SK-N-SH (cell line): ENCODE results near the gene SCN3A. TPM values are rescaled to one million over a fixed set of nuclear protein-coding genes. Genes with fewer than 3 reads are reported as not detected.

Experiments used
- CTCF ChIA-PET: fragments of 300-600, 350-600 bp; formaldehyde crosslinking; extraction: SDS; loops from one replicate; lab custom pipeline; 2021; lab: Yijun Ruan, JAX
- POLR2A ChIA-PET: fragments of 350-600 bp; sonication (Branson Sonifier 250); formaldehyde crosslinking; extraction: SDS; loops from one replicate; lab custom pipeline; 2020; ENCODE audit warnings: antibody characterized with exemption, inconsistent platforms; lab: Yijun Ruan, JAX
- DNase-seq: peaks from one replicate; pipeline ENCODE4 v3.0.0; 2012
- H2AFZ ChIP-seq: fragments of 200-600 bp; sonication (generic); 2 replicates; pipeline ENCODE4 v1.8.1; 2016; ENCODE audit warnings: antibody characterized with exemption, mild to moderate bottlenecking, low read depth
- H3F3A ChIP-seq: fragments of 200-600 bp; sonication (generic); replicated peaks from 2 replicates; pipeline ENCODE3; 2016; ENCODE audit warnings: antibody characterized with exemption, mild to moderate bottlenecking; ENCODE audit not compliant: insufficient read depth
- H3K27ac ChIP-seq, 2 experiments: fragments of 200-500 bp in 1 of 2; fragments of 200-600 bp in 1 of 2; sonication (Bioruptor generic) in 1 of 2; sonication (generic), shearing (Covaris generic) in 1 of 2; 2 replicates each; pipeline versions ENCODE4 v1.5.1 to v1.6.1; 2014 to 2016; ENCODE audit warnings: low read depth in 2 of 2, inconsistent platforms in 1 of 2, low read length in 1 of 2, mild to moderate bottlenecking in 1 of 2, mixed read lengths in 1 of 2
- H3K27me3 ChIP-seq: fragments of 200-600 bp; sonication (generic), shearing (Covaris generic); 2 replicates; pipeline ENCODE4 v1.6.1; 2016; ENCODE audit warnings: mixed run types; ENCODE audit not compliant: insufficient read depth
- H3K36me3 ChIP-seq, 2 experiments: fragments of 200-500 bp in 1 of 2; fragments of 200-600 bp in 1 of 2; sonication (Bioruptor generic) in 1 of 2; sonication (generic) in 1 of 2; replicated peaks in 1 of 2; 2 replicates each; pipeline versions ENCODE3 to v1.5.1; 2014 to 2016; ENCODE audit warnings: low read length in 1 of 2, mild to moderate bottlenecking in 1 of 2; ENCODE audit not compliant: insufficient read depth in 2 of 2, control insufficient read depth in 1 of 2
- H3K4me1 ChIP-seq, 2 experiments: fragments of 200-500 bp in 1 of 2; fragments of 200-600 bp in 1 of 2; sonication (Bioruptor generic) in 1 of 2; sonication (generic), shearing (Covaris generic) in 1 of 2; 2 replicates each; pipeline versions ENCODE4 v1.5.1 to v1.6.1; 2014 to 2016; ENCODE audit warnings: low read depth in 1 of 2, low read length in 1 of 2, mixed run types in 1 of 2; ENCODE audit not compliant: insufficient read depth in 2 of 2, control insufficient read depth in 1 of 2
- H3K4me2 ChIP-seq: fragments of 200-600 bp; sonication (generic), shearing (Covaris generic); 2 replicates; pipeline ENCODE4 v1.6.1; 2017; ENCODE audit warnings: mixed run types
- H3K4me3 ChIP-seq, 2 experiments: fragments of 200-500 bp in 1 of 2; fragments of 200-600 bp in 1 of 2; sonication (Bioruptor generic) in 1 of 2; sonication (generic), shearing (Covaris generic) in 1 of 2; 2 replicates each; pipeline versions ENCODE4 v1.5.1 to v1.8.1; 2014 to 2016; ENCODE audit warnings: low read depth in 2 of 2, inconsistent platforms in 1 of 2, low read length in 1 of 2, mild to moderate bottlenecking in 1 of 2, mixed read lengths in 1 of 2, moderate library complexity in 1 of 2
- H3K79me2 ChIP-seq: fragments of 200-600 bp; sonication (generic); 2 replicates; pipeline ENCODE4 v1.8.1; 2017; ENCODE audit warnings: mild to moderate bottlenecking; ENCODE audit not compliant: insufficient read depth
- H3K9ac ChIP-seq: fragments of 200-600 bp; sonication (generic); 2 replicates; pipeline ENCODE4 v1.6.1; 2017; ENCODE audit warnings: mixed run types
- H3K9me2 ChIP-seq: fragments of 200-600 bp; sonication (generic); 2 replicates; pipeline ENCODE4 v1.6.1; 2017; ENCODE audit warnings: mixed run types
- H3K9me3 ChIP-seq: fragments of 200-600 bp; sonication (generic); 2 replicates; pipeline ENCODE4 v1.6.1; 2017; ENCODE audit warnings: mixed run types, mild to moderate bottlenecking, moderate library complexity
- H4K20me1 ChIP-seq: fragments of 200-600 bp; sonication (generic); 2 replicates; pipeline ENCODE4 v1.6.1; 2017; ENCODE audit warnings: mild to moderate bottlenecking, mixed run types; ENCODE audit not compliant: insufficient read depth
- ELF1 ChIP-seq: IDR thresholded peaks from 2 replicates; pipeline ENCODE4 v1.4.0; 2012
- EP300 ChIP-seq, 2 experiments: IDR thresholded peaks; 2 replicates each; pipeline versions ENCODE4 v1.4.0 to v1.6.1; 2012; ENCODE audit warnings: borderline replicate concordance in 1 of 2, low read depth in 1 of 2, low read length in 1 of 2
- GABPA ChIP-seq: IDR thresholded peaks from 2 replicates; pipeline ENCODE4 v1.4.0; 2012; ENCODE audit warnings: low read depth, mild to moderate bottlenecking
- MXI1 ChIP-seq: IDR thresholded peaks from 2 replicates; pipeline ENCODE4 v1.6.1; 2012; ENCODE audit warnings: mild to moderate bottlenecking, low read depth, low read length, improper control_type of control experiment
- NRF1 ChIP-seq: IDR thresholded peaks from 2 replicates; pipeline ENCODE4 v1.6.1; 2012; ENCODE audit warnings: low read depth, mild to moderate bottlenecking, low read length
- POLR2AphosphoS5 ChIP-seq: IDR thresholded peaks from 2 replicates; pipeline ENCODE4 v1.6.1; 2012; ENCODE audit warnings: low read depth, low read length
- RFX5 ChIP-seq: IDR thresholded peaks from 2 replicates; pipeline ENCODE4 v1.6.1; 2012; ENCODE audit warnings: mild to moderate bottlenecking, improper control_type of control experiment, low read length
- SIN3A ChIP-seq: IDR thresholded peaks from 2 replicates; pipeline ENCODE4 v1.6.1; 2012; ENCODE audit warnings: low read depth, mild to moderate bottlenecking, low read length, moderate library complexity, borderline replicate concordance
- WGBS: methylation state at CpG from one replicate; pipeline ENCODE4 v1.1.6; 2017; ENCODE audit warnings: low lambda C conversion rate; 5-methylcytosine and 5-hydroxymethylcytosine counted together
- polyA plus RNA-seq, 3 experiments: library from polyadenylated mRNA; depleted of rRNA; stranded (reverse); fragments of >200 nt; gene quantifications; 2 replicates each; pipeline ENCODE4 v1.2.3, GENCODE V29; 2012
- TF ChIP-seq, protein P1 (sequence below): fragments of 150-350 bp; IDR thresholded peaks from 2 replicates; pipeline ENCODE4 v1.6.1; 2017; ENCODE audit warnings: antibody characterized with exemption, low read length, low read depth, borderline replicate concordance
- TF ChIP-seq, protein P2 (sequence below): IDR thresholded peaks from 2 replicates; pipeline ENCODE4 v1.4.0; 2012; ENCODE audit warnings: low read depth
- TF ChIP-seq, protein P3 (sequence below): fragments of 200-600 bp; sonication (generic); IDR thresholded peaks from 2 replicates; pipeline ENCODE4 v1.6.1; 2017; ENCODE audit warnings: antibody characterized with exemption, mild to moderate bottlenecking, moderate library complexity
- TF ChIP-seq, protein P4 (sequence below): IDR thresholded peaks from 2 replicates; pipeline ENCODE4; 2012

SCN3A gene
- polyA plus RNA-seq, 1 of the 3 experiments (the other 2 are of a cell fraction), result 0.33 TPM

DNA sequence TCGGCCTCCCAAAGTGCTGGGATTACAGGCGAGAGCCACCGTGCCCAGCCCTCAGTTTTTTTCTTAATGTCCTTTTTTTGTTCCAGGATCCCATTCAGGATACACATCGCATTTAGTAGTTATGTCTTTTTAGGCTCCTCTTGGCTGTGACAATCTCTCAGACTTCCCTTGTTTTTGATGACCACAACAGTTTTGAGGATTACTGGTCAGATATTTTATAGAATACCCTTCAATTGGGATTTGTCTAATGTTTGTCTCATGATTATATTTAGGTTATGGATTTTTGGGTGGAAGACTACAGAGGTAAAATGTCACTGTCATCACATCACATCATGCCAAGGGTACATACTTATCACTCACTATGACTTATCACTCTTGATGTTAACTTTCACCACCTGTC lies 46.7 kb downstream of the SCN3A start (continued):
- TF ChIP-seq MXI1, result no peak
- TF ChIP-seq SIN3A, result no peak
- TF ChIP-seq, protein P1, sequence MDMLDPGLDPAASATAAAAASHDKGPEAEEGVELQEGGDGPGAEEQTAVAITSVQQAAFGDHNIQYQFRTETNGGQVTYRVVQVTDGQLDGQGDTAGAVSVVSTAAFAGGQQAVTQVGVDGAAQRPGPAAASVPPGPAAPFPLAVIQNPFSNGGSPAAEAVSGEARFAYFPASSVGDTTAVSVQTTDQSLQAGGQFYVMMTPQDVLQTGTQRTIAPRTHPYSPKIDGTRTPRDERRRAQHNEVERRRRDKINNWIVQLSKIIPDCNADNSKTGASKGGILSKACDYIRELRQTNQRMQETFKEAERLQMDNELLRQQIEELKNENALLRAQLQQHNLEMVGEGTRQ, result no peak
- TF ChIP-seq POLR2AphosphoS5, result no peak

DNA sequence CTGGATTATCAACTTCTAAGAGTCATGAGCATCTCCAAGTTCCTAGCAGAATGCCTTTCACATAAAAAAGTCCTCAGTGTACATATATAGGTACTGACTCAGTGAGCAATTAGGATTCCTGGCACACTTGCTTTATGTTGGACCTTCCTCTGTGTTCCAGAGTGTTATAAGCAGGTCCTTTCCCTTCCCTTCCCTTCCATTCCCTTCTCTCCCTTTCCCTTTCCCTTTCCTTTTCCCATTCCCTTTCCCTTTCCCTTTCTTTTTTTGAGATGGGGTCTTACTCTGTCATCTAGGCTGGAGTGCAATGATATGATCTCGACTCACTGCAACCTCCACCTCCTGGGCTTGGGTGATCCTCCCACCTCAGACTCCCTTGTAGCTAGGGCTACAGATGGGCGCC lies 48.7 kb downstream of the SCN3A start:
- Histone ChIP-seq H3K4me2 (no peak overlapping the region), H3K27me3 (no peaks in the 10 kb centered on the region), H3K4me1 (no peaks in the 10 kb centered on the region), H3K79me2 (no peaks in the 10 kb centered on the region), H3K9me2 (no peaks in the 10 kb centered on the region), H3K9ac (no peak overlapping the region), H3F3A (no peaks in the 10 kb centered on the region), H2AFZ (no peak overlapping the region), H3K27ac (no peak overlapping the region), H3K9me3 (no peaks in the 10 kb centered on the region), H3K36me3 (peaks cover 0 to 10% of the 10 kb centered on the region in 2 experiments), H4K20me1 (no peaks in the 10 kb centered on the region), H3K4me3 (no peak overlapping the region)
- ChIA-PET CTCF (interaction anchor here (1.2 to 2.6 kb wide), 3 partner anchors 13 to 139 kb away, joined by 3 to 5 read pairs (median 3); no protein-coding TSS in a partner anchor), POLR2A (no interaction called here)
- 75% methylated on average over 2 of the region's 2 CpGs for whole genome bisulfite sequencing
- TF ChIP-seq NRF1, result no peak
- no peak for TF ChIP-seq ELF1
- TF ChIP-seq EP300 (IDR thresholded peaks at IDR 0.05; ENCODE audit: borderline replicate concordance in 1 of 2, low read depth in 1 of 2, low read length in 1 of 2), result no peak
- no peak for TF ChIP-seq RFX5
- no peak for TF ChIP-seq POLR2AphosphoS5
- TF ChIP-seq, protein P2, sequence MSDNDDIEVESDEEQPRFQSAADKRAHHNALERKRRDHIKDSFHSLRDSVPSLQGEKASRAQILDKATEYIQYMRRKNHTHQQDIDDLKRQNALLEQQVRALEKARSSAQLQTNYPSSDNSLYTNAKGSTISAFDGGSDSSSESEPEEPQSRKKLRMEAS, result no peak
- TF ChIP-seq, protein P3, sequence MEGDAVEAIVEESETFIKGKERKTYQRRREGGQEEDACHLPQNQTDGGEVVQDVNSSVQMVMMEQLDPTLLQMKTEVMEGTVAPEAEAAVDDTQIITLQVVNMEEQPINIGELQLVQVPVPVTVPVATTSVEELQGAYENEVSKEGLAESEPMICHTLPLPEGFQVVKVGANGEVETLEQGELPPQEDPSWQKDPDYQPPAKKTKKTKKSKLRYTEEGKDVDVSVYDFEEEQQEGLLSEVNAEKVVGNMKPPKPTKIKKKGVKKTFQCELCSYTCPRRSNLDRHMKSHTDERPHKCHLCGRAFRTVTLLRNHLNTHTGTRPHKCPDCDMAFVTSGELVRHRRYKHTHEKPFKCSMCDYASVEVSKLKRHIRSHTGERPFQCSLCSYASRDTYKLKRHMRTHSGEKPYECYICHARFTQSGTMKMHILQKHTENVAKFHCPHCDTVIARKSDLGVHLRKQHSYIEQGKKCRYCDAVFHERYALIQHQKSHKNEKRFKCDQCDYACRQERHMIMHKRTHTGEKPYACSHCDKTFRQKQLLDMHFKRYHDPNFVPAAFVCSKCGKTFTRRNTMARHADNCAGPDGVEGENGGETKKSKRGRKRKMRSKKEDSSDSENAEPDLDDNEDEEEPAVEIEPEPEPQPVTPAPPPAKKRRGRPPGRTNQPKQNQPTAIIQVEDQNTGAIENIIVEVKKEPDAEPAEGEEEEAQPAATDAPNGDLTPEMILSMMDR, result no peak
- TF ChIP-seq, protein P4, sequence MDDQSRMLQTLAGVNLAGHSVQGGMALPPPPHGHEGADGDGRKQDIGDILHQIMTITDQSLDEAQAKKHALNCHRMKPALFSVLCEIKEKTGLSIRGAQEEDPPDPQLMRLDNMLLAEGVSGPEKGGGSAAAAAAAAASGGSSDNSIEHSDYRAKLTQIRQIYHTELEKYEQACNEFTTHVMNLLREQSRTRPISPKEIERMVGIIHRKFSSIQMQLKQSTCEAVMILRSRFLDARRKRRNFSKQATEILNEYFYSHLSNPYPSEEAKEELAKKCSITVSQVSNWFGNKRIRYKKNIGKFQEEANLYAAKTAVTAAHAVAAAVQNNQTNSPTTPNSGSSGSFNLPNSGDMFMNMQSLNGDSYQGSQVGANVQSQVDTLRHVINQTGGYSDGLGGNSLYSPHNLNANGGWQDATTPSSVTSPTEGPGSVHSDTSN, result no peak
- TF ChIP-seq GABPA, result no peak
- TF ChIP-seq, protein P1, result no peak
- DNase-seq, result no peak
